ENCODE measurements around the gene ATP9B. TPM values are rescaled to one million over a fixed set of nuclear protein-coding genes. Genes with fewer than 3 reads are reported as not detected.

The ATP9B gene
- total and polyA plus RNA-seq, 10 of the 15 experiments (the other 5 are each of a cell fraction or from before 2014, with no cell fraction given): 0.74 to 20.7 (median 12.9) TPM

- ChIA-PET SMC1A (ENCODE audit: uncharacterized antibody, unreplicated experiment) (no interaction called here), RAD21 (ENCODE audit: unreplicated experiment) (interaction anchor here (0.5 kb wide), 1 partner anchor 10 kb away, joined by 4 read pairs; no protein-coding TSS in a partner anchor), POLR2A (no interaction called here), CTCF (no interaction called here)
- DNase-seq (ENCODE audit: low read depth, low spot score) (no peak), ATAC-seq (no peak), FAIRE-seq (no peak)
- BruUV-seq (replicated peaks): no TSS peak
- no peak overlapping the region for H3K27ac ChIP-seq (ENCODE audit: control insufficient read depth, insufficient read depth)
- no peaks in the 10 kb centered on the region for H4K20me1 ChIP-seq (ENCODE audit: control insufficient read depth, insufficient read depth)
- H2AFZ ChIP-seq (ENCODE audit: control insufficient read depth, low read depth, low read length): no peak overlapping the region
- intact Hi-C loops (cut with micrococcal nuclease; ENCODE audit: unreplicated experiment): no loop called here
- H3K9ac ChIP-seq (ENCODE audit: control insufficient read depth, insufficient read depth, low read length): no peak overlapping the region
- no peaks in the 10 kb centered on the region for H3K4me1 ChIP-seq (ENCODE audit: control insufficient read depth, insufficient read depth, low read length)
- H3K36me3 ChIP-seq (ENCODE audit: control insufficient read depth in 2 of 2, insufficient read depth in 2 of 2, low read length in 1 of 2): peaks cover 0 to 5% of the 10 kb centered on the region in 2 experiments
- no peaks in the 10 kb centered on the region for H3K79me2 ChIP-seq (ENCODE audit: control insufficient read depth, insufficient read depth, low read length)
- no peaks in the 10 kb centered on the region for H3K9me3 ChIP-seq (replicated peaks; ENCODE audit: control insufficient read depth, insufficient read depth, low read length)
- H3K27me3 ChIP-seq (replicated peaks in 1 of 2; ENCODE audit: control insufficient read depth in 2 of 2, insufficient read depth in 2 of 2, low read length in 1 of 2): no peaks in the 10 kb centered on the region
- H3K4me2 ChIP-seq (ENCODE audit: control insufficient read depth, insufficient read depth): no peak overlapping the region
- H3K4me3 ChIP-seq: no peak overlapping the region
- WGBS (ENCODE audit: insufficient coverage, insufficient replicate concordance, low lambda C conversion rate, missing lambda C conversion rate): 90% methylated on average over 10 of the region's 13 CpGs
- TF ChIP-seq CBX3 (IDR thresholded peaks at IDR 0.05; ENCODE audit: borderline replicate concordance, low read depth) (no peak), TCF12 (IDR thresholded peaks at IDR 0.05; ENCODE audit: low read depth, low read length) (no peak), PBX3 (IDR thresholded peaks at IDR 0.05; ENCODE audit: insufficient replicate concordance, low read depth, low read length) (no peak), ELK1 (IDR thresholded peaks at IDR 0.05; ENCODE audit: low read depth, low read length) (no peak), ZSCAN29 (IDR thresholded peaks at IDR 0.05) (no peak), NR2C1 (IDR thresholded peaks at IDR 0.05) (no peak), SUPT20H (IDR thresholded peaks at IDR 0.05; ENCODE audit: borderline replicate concordance, control insufficient read depth, low read depth, low read length) (no peak), ZBTB11 (CRISPR knock-in tag; IDR thresholded peaks at IDR 0.05) (no peak), TCF3 (IDR thresholded peaks at IDR 0.05; ENCODE audit: borderline replicate concordance, insufficient read depth, low read depth, low read length) (no peak), PRDM15 (CRISPR knock-in tag; IDR thresholded peaks at IDR 0.05) (no peak)
- in situ Hi-C loops (cut with MboI): no loop called here
Observed at GRCh38 chr18:79365701-79366100, 296.5 kb downstream of the ATP9B start.
